ENCODE data around the gene VPS16.
"Not testable (repeated sequence)": the region's sequence is repeated elsewhere in the genome, so short reads cannot be mapped to it uniquely, and the experiment has no call there.

Gene VPS16

DNA sequence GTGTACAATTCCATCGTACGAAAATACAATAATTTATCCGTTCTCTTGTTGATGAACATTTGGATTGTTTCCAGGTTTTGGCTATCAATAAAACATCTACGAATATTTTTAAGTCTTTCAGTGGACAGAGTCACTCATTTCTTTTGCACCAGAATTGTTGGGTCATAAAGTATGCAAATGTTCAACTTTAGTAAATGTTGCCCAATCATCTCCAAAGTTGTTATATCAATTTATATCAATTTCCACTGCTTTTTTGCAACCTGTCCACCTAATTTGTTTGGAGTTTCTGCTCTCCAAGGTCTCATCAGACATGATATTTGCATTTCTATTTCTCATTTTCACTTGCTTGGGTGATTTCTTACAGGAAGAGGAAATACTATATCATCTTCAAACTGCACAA is 13.9 kb upstream of the VPS16 start:
- no peak overlapping the region for H3K27ac ChIP-seq (replicated peaks)
- TF ChIP-seq, protein P1, sequence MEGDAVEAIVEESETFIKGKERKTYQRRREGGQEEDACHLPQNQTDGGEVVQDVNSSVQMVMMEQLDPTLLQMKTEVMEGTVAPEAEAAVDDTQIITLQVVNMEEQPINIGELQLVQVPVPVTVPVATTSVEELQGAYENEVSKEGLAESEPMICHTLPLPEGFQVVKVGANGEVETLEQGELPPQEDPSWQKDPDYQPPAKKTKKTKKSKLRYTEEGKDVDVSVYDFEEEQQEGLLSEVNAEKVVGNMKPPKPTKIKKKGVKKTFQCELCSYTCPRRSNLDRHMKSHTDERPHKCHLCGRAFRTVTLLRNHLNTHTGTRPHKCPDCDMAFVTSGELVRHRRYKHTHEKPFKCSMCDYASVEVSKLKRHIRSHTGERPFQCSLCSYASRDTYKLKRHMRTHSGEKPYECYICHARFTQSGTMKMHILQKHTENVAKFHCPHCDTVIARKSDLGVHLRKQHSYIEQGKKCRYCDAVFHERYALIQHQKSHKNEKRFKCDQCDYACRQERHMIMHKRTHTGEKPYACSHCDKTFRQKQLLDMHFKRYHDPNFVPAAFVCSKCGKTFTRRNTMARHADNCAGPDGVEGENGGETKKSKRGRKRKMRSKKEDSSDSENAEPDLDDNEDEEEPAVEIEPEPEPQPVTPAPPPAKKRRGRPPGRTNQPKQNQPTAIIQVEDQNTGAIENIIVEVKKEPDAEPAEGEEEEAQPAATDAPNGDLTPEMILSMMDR (IDR thresholded peaks at IDR 0.05; ENCODE audit: insufficient read depth, low read length), result no peak
- TF ChIP-seq POLR2AphosphoS5 (IDR thresholded peaks at IDR 0.05; ENCODE audit: low read depth) (no peak), GABPA (IDR thresholded peaks at IDR 0.05; ENCODE audit: low read depth) (no peak), SPI1 (IDR thresholded peaks at IDR 0.05; ENCODE audit: borderline replicate concordance, low read depth) (no peak)
- TF ChIP-seq, protein P2, sequence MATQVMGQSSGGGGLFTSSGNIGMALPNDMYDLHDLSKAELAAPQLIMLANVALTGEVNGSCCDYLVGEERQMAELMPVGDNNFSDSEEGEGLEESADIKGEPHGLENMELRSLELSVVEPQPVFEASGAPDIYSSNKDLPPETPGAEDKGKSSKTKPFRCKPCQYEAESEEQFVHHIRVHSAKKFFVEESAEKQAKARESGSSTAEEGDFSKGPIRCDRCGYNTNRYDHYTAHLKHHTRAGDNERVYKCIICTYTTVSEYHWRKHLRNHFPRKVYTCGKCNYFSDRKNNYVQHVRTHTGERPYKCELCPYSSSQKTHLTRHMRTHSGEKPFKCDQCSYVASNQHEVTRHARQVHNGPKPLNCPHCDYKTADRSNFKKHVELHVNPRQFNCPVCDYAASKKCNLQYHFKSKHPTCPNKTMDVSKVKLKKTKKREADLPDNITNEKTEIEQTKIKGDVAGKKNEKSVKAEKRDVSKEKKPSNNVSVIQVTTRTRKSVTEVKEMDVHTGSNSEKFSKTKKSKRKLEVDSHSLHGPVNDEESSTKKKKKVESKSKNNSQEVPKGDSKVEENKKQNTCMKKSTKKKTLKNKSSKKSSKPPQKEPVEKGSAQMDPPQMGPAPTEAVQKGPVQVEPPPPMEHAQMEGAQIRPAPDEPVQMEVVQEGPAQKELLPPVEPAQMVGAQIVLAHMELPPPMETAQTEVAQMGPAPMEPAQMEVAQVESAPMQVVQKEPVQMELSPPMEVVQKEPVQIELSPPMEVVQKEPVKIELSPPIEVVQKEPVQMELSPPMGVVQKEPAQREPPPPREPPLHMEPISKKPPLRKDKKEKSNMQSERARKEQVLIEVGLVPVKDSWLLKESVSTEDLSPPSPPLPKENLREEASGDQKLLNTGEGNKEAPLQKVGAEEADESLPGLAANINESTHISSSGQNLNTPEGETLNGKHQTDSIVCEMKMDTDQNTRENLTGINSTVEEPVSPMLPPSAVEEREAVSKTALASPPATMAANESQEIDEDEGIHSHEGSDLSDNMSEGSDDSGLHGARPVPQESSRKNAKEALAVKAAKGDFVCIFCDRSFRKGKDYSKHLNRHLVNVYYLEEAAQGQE (IDR thresholded peaks at IDR 0.05; ENCODE audit: insufficient replicate concordance, low read depth), result no peak
- H3K27me3 ChIP-seq (ENCODE audit: insufficient read depth, poor library complexity, severe bottlenecking), result peaks cover 12% of the 10 kb centered on the region
- DNase-seq (ENCODE audit: low read depth in 1 of 2, low spot score in 1 of 2), result no peak
- H3K4me3 ChIP-seq (replicated peaks; ENCODE audit: insufficient read depth, low read length), result no peak overlapping the region

DNA sequence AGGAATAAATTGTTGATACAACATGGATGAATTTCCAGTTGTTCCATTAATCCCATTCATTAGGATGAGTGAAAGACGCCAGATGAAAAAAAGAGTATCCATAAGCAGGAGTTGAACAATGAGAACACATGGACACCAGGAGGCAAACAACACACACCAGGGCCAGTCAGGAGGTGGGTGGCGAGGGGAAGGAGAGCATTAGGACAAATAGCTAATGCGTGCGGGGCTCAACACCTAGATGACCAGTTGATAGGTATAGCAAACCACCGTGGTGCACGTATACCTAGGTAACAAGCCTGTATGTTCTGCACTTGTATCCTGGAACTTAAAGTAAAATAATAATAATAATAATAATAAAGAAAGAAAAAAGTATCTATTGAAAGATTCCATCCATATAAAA is 11.2 kb upstream of the VPS16 start:
- no peak for DNase-seq (ENCODE audit: low read depth in 1 of 2, low spot score in 1 of 2)

DNA sequence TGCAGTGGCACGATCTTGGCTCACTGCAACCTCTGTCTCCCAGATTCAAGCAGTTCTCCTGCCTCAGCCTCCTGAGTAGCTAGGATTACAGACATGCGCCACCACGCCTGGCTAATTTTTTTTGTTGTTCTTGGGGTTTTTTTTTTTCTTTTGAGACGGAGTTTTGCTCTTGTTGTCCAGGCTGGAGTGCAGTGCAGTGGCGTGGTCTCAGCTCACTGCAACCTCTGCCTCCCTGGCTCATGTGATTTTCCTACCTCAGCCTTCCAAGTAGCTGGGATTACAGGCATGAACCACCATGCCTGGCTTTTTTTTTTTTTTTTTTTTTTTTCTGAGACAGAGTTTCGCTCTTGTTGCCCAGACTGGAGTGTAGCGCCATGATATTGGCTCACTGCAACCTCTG is 9.3 kb upstream of the VPS16 start:
- not testable (repeated sequence) for H3K27ac ChIP-seq (replicated peaks)

More for the DNA sequence above, 11.2 kb upstream of the VPS16 start:
- TF ChIP-seq SPI1 (IDR thresholded peaks at IDR 0.05; ENCODE audit: borderline replicate concordance, low read depth), result no peak
- TF ChIP-seq POLR2AphosphoS5 (IDR thresholded peaks at IDR 0.05; ENCODE audit: low read depth), result no peak
- TF ChIP-seq, protein P2 (IDR thresholded peaks at IDR 0.05; ENCODE audit: insufficient replicate concordance, low read depth), result no peak
- TF ChIP-seq, protein P1 (IDR thresholded peaks at IDR 0.05; ENCODE audit: insufficient read depth, low read length), result no peak
- no peak for TF ChIP-seq GABPA (IDR thresholded peaks at IDR 0.05; ENCODE audit: low read depth)
- Histone ChIP-seq H3K27me3 (ENCODE audit: insufficient read depth, poor library complexity, severe bottlenecking) (peaks cover 9% of the 10 kb centered on the region), H3K27ac (replicated peaks) (no peak overlapping the region), H3K4me3 (replicated peaks; ENCODE audit: insufficient read depth, low read length) (no peak overlapping the region)

DNA sequence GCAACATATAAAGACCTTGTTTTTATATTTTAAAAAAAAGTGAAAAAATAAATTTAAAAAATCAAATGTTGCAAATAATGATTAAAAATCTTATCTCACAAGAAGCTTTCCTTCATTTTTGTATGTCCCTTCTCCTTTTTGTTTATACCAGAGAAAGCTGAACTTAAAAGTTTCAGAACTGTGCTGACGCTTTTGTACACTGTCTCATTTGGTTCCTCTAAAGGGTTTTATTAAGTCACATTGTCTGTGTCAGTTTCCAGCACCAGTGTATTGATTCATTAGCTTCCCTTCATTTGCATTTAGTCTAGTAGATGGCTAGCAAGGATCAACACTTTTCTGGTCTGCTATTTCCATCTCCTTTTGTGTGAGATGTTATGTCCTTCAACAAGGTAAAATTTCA is 6.8 kb upstream of the VPS16 start:
- no peak overlapping the region for H3K4me3 ChIP-seq (replicated peaks; ENCODE audit: insufficient read depth, low read length)
- TF ChIP-seq POLR2AphosphoS5 (IDR thresholded peaks at IDR 0.05; ENCODE audit: low read depth) (no peak), GABPA (IDR thresholded peaks at IDR 0.05; ENCODE audit: low read depth) (no peak), SPI1 (IDR thresholded peaks at IDR 0.05; ENCODE audit: borderline replicate concordance, low read depth) (no peak)
- TF ChIP-seq, protein P1 (IDR thresholded peaks at IDR 0.05; ENCODE audit: insufficient read depth, low read length), result no peak
- TF ChIP-seq, protein P2 (IDR thresholded peaks at IDR 0.05; ENCODE audit: insufficient replicate concordance, low read depth), result no peak
- H3K27ac ChIP-seq (replicated peaks), result no peak overlapping the region
- H3K27me3 ChIP-seq (ENCODE audit: insufficient read depth, poor library complexity, severe bottlenecking), result no peaks in the 10 kb centered on the region
- no peak for DNase-seq (ENCODE audit: low read depth in 1 of 2, low spot score in 1 of 2)

More for the DNA sequence above, 9.3 kb upstream of the VPS16 start:
- H3K27me3 ChIP-seq (ENCODE audit: insufficient read depth, poor library complexity, severe bottlenecking); DNase-seq (ENCODE audit: low read depth in 1 of 2, low spot score in 1 of 2); H3K4me3 ChIP-seq (replicated peaks; ENCODE audit: insufficient read depth, low read length): not testable (repeated sequence)
